Transverse colon (tissue), 4 donors: Measurements from ENCODE around the gene PTPA. TPM values are rescaled to one million over a fixed set of nuclear protein-coding genes. Genes with fewer than 3 reads are reported as not detected.

ENCODE experiments used
- DNase-seq: peaks from one replicate; pipeline ENCODE4 v3.0.0-alpha.2; 2019
- H3K27ac ChIP-seq, 4 donors: fragments of 200-600 bp; sonication (generic); 2 replicates each; pipeline ENCODE4 v1.5.1; 2016 to 2018; ENCODE audit warnings: inconsistent platforms in 4 of 4
- H3K27me3 ChIP-seq: fragments of 200-600 bp; sonication (generic); 2 replicates; pipeline ENCODE4 v1.5.1; 2017; ENCODE audit warnings: inconsistent platforms
- H3K36me3 ChIP-seq, 4 donors: fragments of 200-600 bp; sonication (generic); 2 replicates each; pipeline ENCODE4 v1.5.1; 2017 to 2019; ENCODE audit warnings: inconsistent platforms in 4 of 4
- H3K4me1 ChIP-seq, 4 donors: fragments of 200-600 bp; sonication (generic); 2 replicates each; pipeline ENCODE4 v1.5.1; 2017 to 2020; ENCODE audit warnings: inconsistent platforms in 4 of 4
- H3K4me3 ChIP-seq, 4 donors: fragments of 200-600 bp; sonication (generic); 1 replicate in 1 of 4; 2 replicates in 3 of 4; pipeline versions ENCODE4 v1.5.1 to v1.6.1; 2017 to 2019; ENCODE audit warnings: inconsistent platforms in 4 of 4
- H3K9me3 ChIP-seq, 2 donors: fragments of 200-600 bp; sonication (generic); 2 replicates each; pipeline ENCODE4 v1.5.1; 2017 to 2019; ENCODE audit warnings: inconsistent platforms in 2 of 2
- CTCF ChIP-seq, 5 experiments: fragments of 200-600 bp in 3 of 5; fragments of 450-650 bp in 2 of 5; sonication (generic) in 3 of 5; IDR thresholded peaks; 1 replicate in 2 of 5; 2 replicates in 3 of 5; pipeline ENCODE4 v1.5.1; 2016 to 2017; ENCODE audit warnings: antibody characterized with exemption in 5 of 5, inconsistent platforms in 3 of 5, mild to moderate bottlenecking in 2 of 5, moderate library complexity in 1 of 5
- EP300 ChIP-seq: sonication (generic); formaldehyde crosslinking; IDR thresholded peaks from one replicate; pipeline ENCODE4 v1.6.1; 2017; ENCODE audit warnings: antibody characterized with exemption, low read depth
- POLR2A ChIP-seq: fragments of 450-650 bp; IDR thresholded peaks from one replicate; pipeline ENCODE4 v1.6.1; 2016; ENCODE audit warnings: antibody characterized with exemption, mild to moderate bottlenecking, moderate library complexity
- POLR2AphosphoS5 ChIP-seq, 3 donors: sonication (generic); formaldehyde crosslinking; IDR thresholded peaks; one replicate each; pipeline ENCODE4 v1.6.1; 2016; ENCODE audit warnings: antibody characterized with exemption in 3 of 3
- WGBS, 2 donors: methylation state at CpG; one replicate each; pipeline ENCODE4 v1.1.5; 2018; ENCODE audit warnings: low coverage in 1 of 2; 5-methylcytosine and 5-hydroxymethylcytosine counted together
- in situ Hi-C, 4 donors: fragments of 200-750 bp; cut with MboI; loops; one replicate each; pipeline versions ENCODE4 v1.15.0 to v1.15.1; 2017; ENCODE audit warnings: low sequenced_read_pairs in 3 of 4, low pct_ligation_motif_present in 1 of 4, low pct_unique_long_range_greater_than_20kb in 1 of 4
- intact Hi-C: fragments of 100-400 bp; cut with DNase I; formaldehyde crosslinking; loops from one replicate; pipeline ENCODE4 v1.15.1; 2023; ENCODE audit warnings: low total_unique reads
- total RNA-seq, 4 donors: library from RNA; depleted of rRNA; stranded (reverse); fragments of >200 nt; gene quantifications; one replicate each; pipeline ENCODE4 v1.1.0, GENCODE V29; 2016

The PTPA gene
- total RNA-seq, 4 donors from 2014 or later, result 37.4 to 241 (median 66.5) TPM

DNA sequence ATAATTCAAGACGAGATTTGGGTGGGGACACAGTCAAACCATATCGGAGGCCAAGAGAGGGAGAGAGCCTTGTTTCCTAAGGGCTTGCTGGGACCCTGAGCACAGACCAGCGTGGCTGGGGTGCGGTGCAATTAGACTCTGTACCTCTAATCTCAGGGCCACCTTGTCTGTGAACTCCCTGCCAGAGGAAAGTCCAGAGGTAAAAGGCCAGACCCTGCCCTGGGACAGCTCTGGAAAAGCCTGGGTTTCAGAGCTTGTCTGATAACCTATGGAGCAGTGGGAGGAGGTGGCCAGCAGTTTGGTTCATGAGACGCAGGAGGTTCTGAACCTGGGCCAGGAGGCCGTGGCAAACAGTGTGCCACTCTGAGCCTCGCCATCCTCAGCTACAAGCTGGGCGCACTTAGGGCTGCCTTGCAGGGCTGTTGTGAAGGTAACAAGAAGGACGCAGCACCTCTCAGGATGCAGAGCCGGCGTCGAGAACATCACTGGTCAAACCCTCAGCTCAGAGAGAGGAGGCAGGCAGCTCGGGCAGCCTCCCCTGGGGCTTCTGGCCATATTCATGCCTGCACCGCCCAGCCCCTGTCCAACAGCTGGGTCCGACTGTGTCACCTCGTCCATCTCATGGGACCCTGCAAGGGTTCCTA is 35.1 kb upstream of the PTPA start:
- H3K27ac ChIP-seq, result peak overlapping the region; percentile 82 to 97 (median 91)
- H3K4me1 ChIP-seq, result peaks cover 0 to 40% (median 27%) of the 10 kb centered on the region in 4 donors
- no peaks in the 10 kb centered on the region for H3K36me3 ChIP-seq
- H3K9me3 ChIP-seq, result no peaks in the 10 kb centered on the region
- DNase-seq, result peak; percentile 38
- H3K27me3 ChIP-seq, result no peaks in the 10 kb centered on the region
- in situ Hi-C loops (no loop called here), intact Hi-C loops (no loop called here)
- WGBS, 2 donors, result 86% methylated on average over 16 of the region's 16 CpGs; no CpG with 5 or more reads in 1 of the 2 donors
- TF ChIP-seq POLR2A (no peak), EP300 (no peak), POLR2AphosphoS5 (IDR thresholded peaks at IDR 0.05) (peak in 1 of 3 donors; percentile 47), CTCF (IDR thresholded peaks at IDR 0.05) (no peak)
- no peak overlapping the region for H3K4me3 ChIP-seq

DNA sequence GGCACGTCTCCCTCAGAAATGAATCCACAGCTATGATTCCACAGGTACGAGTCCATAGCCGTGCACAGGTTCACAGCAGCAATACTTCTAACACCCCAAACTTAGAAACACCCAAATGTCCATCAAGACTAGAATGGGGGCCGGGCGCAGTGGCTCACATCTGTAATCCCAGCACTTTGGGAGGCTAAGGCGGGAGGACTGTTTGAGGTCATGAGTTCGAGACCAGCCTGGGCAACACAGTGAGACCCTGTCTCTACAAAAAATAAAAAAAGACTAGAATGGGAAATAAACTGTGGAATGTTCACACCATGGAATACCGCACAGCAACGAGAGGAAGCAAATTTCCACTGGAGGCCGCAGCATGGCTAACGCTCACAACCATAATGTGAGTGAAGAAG is 34.6 kb upstream of the PTPA start:
- in situ Hi-C loops (no loop called here), intact Hi-C loops (no loop called here)
- TF ChIP-seq EP300 (no peak), POLR2A (no peak), POLR2AphosphoS5 (IDR thresholded peaks at IDR 0.05) (no peak), CTCF (IDR thresholded peaks at IDR 0.05) (no peak)
- no peak for DNase-seq
- H3K4me1 ChIP-seq, result peaks cover 1 to 43% (median 31%) of the 10 kb centered on the region in 4 donors
- H3K27me3 ChIP-seq, result no peaks in the 10 kb centered on the region
- no peaks in the 10 kb centered on the region for H3K9me3 ChIP-seq
- H3K4me3 ChIP-seq, result no peak overlapping the region
- WGBS, 2 donors, result 86 to 90% methylated on average over 6 to 11 of the region's 11 CpGs
- H3K27ac ChIP-seq, result peak overlapping the region; percentile 82 to 97 (median 91)
- H3K36me3 ChIP-seq, result no peaks in the 10 kb centered on the region

DNA sequence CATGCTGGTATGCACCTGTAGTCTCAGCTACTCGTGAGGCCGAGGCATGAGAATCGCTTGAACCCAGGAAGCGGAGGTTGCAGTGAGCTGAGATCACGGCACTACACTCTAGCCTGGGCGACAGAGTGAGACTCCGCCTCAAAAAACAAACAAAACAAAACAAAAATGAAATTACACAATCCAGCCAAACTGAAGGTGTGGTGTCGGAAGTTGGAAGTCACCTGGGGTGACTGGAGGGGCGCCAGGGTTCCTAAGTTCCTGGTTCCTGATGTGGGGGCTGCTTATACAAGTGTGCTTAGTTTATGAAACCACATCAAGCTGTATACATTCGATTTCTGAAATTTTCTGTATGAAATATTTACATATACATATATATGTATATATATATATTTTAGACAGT is 34.0 kb upstream of the PTPA start:
- Histone ChIP-seq H3K4me1 (peaks cover 7 to 49% (median 37%) of the 10 kb centered on the region in 4 donors), H3K27ac (peak overlapping the region; percentile 82 to 97 (median 91)), H3K36me3 (no peaks in the 10 kb centered on the region), H3K4me3 (no peak overlapping the region), H3K9me3 (no peaks in the 10 kb centered on the region), H3K27me3 (no peaks in the 10 kb centered on the region)
- in situ Hi-C loops (no loop called here), intact Hi-C loops (no loop called here)
- DNase-seq, result peak; percentile 70
- WGBS, 2 donors, result 48 to 62% methylated on average over 6 to 10 of the region's 10 CpGs
- TF ChIP-seq POLR2AphosphoS5 (IDR thresholded peaks at IDR 0.05) (peak in 1 of 3 donors; percentile 46), POLR2A (no peak)

DNA sequence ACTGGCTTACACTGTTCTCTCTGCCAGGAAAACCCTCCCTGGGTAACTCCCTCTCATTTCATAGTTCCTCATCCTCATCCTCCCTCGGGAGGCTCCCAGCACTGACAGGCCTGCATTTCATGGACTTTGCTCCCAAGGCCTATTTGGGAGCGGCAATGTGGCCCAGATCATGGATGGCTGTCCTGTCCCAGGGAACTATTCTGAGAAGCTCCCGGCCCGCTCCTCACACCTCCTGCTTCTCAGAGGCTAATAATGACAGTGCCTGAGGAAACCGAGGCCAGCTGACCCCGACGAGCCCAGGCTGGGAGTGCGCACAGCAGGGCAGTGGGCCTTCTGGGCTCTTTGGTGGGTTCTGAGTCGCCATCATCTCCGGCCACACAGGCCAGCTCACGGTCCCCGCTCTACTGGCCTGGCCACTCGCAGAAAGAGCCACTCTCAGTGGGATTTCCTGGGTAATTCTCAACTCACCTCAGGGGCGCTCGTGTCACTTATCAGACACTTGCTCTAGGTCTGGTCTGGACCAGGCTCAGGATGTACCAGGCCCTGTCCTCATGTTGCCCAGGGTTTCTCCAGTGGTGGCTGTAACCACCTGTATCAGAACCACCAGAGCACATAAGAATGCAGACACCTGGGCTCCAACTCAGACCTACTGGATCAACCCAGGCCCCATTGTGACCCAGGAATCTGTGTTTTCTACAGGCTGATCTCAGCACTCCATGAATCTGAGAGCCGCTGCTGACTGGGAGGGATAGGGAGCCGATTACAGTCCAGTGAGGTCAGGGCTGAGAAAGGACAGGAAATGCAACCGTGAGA is 32.3 kb upstream of the PTPA start:
- 82% methylated on average over 15 of the region's 18 CpGs; no CpG with 5 or more reads in 1 of the 2 donors for WGBS, 2 donors
- DNase-seq, result peak; percentile 78
- Histone ChIP-seq H3K36me3 (no peaks in the 10 kb centered on the region), H3K4me3 (no peak overlapping the region), H3K27me3 (no peaks in the 10 kb centered on the region), H3K4me1 (peaks cover 7 to 63% (median 44%) of the 10 kb centered on the region in 4 donors), H3K9me3 (no peaks in the 10 kb centered on the region), H3K27ac (peak overlapping the region; percentile 82 to 97 (median 91))
- intact Hi-C loops, result no loop called here
- in situ Hi-C loops, result no loop called here
- TF ChIP-seq EP300 (no peak), CTCF (IDR thresholded peaks at IDR 0.05) (no peak), POLR2AphosphoS5 (IDR thresholded peaks at IDR 0.05) (peak in 2 of 3 donors; percentile 42 to 63), POLR2A (peak; percentile 33)
